Adrenal gland (tissue), 5 donors: ENCODE results near the gene DAPK3.

Experiments
- CTCF ChIP-seq, 6 experiments: fragments of 450-650 bp in 4 of 6; fragments of 200-600 bp in 2 of 6; sonication (generic) in 1 of 6; IDR thresholded peaks; 1 replicate in 5 of 6; 2 replicates in 1 of 6; pipeline versions ENCODE4 v1.5.1 to v1.8.0; 2016 to 2021; ENCODE audit warnings: antibody characterized with exemption in 6 of 6, mild to moderate bottlenecking in 2 of 6, moderate library complexity in 1 of 6
- POLR2A ChIP-seq, 2 donors: fragments of 450-650 bp; IDR thresholded peaks; one replicate each; pipeline ENCODE4 v1.6.1; 2017; ENCODE audit warnings: antibody characterized with exemption in 2 of 2, mild to moderate bottlenecking in 2 of 2, moderate library complexity in 1 of 2
- donor health status: DM: no; HTN: no; CAD: no.

DNA sequence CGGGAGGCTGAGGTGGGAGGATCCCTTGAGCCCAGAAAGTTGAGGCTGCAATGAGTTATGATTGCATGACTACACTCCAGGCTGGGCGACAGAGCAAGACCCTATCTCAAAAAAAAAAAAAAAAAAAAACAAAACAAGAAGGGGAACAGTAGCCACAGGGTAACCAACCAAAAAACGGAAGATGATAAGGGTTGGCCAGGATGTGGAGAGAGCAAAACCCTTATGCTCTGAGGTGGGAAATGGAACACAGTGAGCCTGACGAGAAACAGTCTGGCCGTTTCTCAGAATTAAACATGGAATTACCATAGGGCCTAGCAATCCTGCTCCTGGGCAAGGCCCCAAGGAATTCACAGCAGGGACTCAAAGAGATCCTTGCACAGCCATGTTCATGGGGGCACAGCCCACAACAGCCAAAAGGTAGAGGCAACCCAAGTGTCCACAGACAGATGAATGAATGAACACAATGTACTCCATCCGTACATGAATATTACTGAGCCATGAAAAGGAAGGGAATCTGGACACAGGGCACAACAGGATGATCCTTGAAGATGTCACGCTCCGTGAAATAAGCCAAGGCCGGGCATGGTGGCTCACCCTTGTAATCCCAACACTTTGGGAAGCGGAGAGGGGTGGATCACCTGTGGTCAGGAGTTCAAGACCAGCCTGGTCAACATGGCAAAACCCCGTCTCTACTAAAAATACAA is 26.7 kb downstream of the DAPK3 start:
- TF ChIP-seq CTCF (IDR thresholded peaks at IDR 0.05) = no peak
- no peak for TF ChIP-seq POLR2A (IDR thresholded peaks at IDR 0.05)
